ENCODE data around the gene KCNN4.
"Not testable (repeated sequence)": the region's sequence is repeated elsewhere in the genome, so short reads cannot be mapped to it uniquely, and the experiment has no call there.

Gene KCNN4

GRCh38 chr19:43777163-43777695 lies 3.5 kb downstream of the KCNN4 start:
- peak; percentile 62 for DNase-seq (ENCODE audit: low spot score)

GRCh38 chr19:43776286-43776685 lies 4.5 kb downstream of the KCNN4 start:
- no peak for TF ChIP-seq CTCF (IDR thresholded peaks at IDR 0.05; ENCODE audit: extremely low read depth, missing control alignments)
- DNase-seq (ENCODE audit: low spot score): peak; percentile 64

More at GRCh38 chr19:43777163-43777695, 3.5 kb downstream of the KCNN4 start:
- no peak for TF ChIP-seq CTCF (IDR thresholded peaks at IDR 0.05; ENCODE audit: extremely low read depth, missing control alignments)

GRCh38 chr19:43775299-43775890 lies 5.4 kb downstream of the KCNN4 start:
- no peak for DNase-seq (ENCODE audit: low spot score)

GRCh38 chr19:43774940-43775258 lies 5.9 kb downstream of the KCNN4 start:
- DNase-seq (ENCODE audit: low spot score): not testable (repeated sequence)

More at GRCh38 chr19:43775299-43775890, 5.4 kb downstream of the KCNN4 start:
- no peak for TF ChIP-seq CTCF (IDR thresholded peaks at IDR 0.05; ENCODE audit: extremely low read depth, missing control alignments)

- no peak for DNase-seq (ENCODE audit: low spot score)
- TF ChIP-seq CTCF (IDR thresholded peaks at IDR 0.05; ENCODE audit: extremely low read depth, missing control alignments): no peak
These were observed 6.5 kb downstream of the KCNN4 start for GRCh38 chr19:43774103-43774939.

- no peak for TF ChIP-seq CTCF (IDR thresholded peaks at IDR 0.05; ENCODE audit: extremely low read depth, missing control alignments)
- DNase-seq (ENCODE audit: low spot score): no peak
These were observed 7.1 kb downstream of the KCNN4 start for GRCh38 chr19:43773725-43774102.

GRCh38 chr19:43769256-43769655 lies 11.5 kb downstream of the KCNN4 start:
- TF ChIP-seq CTCF (IDR thresholded peaks at IDR 0.05; ENCODE audit: extremely low read depth, missing control alignments): no peak

More at GRCh38 chr19:43769256-43769655, 11.5 kb downstream of the KCNN4 start:
- DNase-seq (ENCODE audit: low spot score): no peak

Data from GM20000 (cell line).